ENCODE data around the gene BZW1. TPM values are rescaled to one million over a fixed set of nuclear protein-coding genes. Genes with fewer than 3 reads are reported as not detected.

Gene BZW1
- total RNA-seq, 1 experiment from 2014 or later, result 454 TPM

DNA sequence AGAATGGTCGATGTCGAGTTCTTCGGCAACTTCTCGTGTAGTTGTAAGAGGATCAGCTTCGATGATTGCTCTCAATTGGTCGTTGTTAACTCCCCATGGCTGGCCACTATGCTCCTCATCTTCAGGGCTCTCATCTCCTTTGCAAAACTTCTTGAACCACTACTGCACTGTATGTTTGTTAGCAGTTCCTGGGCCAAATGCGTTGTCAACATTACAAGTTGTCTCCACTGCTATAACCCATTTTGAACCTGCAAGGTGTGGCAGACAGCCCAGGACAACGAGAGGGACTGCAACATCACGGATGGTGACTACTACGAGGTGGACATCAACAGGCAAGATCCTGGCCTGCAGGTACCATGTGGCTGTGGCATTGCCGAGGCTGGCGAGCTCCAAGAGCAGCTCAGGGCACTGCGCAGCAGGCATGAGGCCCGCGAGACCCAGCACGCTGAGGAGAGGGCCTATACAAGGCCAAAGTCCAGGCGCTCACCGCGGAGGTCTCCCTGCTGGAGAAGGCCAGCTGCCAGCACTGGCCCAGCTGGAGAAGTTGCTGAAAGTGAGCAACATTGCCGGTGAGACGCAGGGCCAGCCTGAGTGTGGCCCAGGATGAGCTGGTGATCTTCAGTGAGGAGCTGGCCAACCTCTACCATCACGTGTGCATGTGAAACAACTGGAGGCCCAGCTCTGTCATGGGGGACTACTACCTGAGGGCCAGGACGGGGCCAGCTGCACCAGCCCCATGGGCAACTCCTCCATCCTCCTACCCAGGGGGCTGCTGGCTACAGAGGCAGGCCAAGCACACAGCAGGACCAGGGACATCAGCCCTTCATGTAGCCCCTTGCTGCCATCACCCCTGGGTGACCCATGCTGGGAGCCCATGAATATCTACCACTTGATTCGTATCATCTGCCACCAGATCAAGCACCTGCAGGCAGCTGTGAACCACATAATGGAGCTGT is 32.6 kb downstream of the BZW1 start:
- peaks cover 0 to 4% of the 10 kb centered on the region in 2 experiments; a peak in 1 of 4 replicates for H3K4me1 ChIP-seq (ENCODE audit: control insufficient read depth in 1 of 2, insufficient read depth in 2 of 2, low read length in 2 of 2)
- no peak overlapping the region for H3K4me2 ChIP-seq (ENCODE audit: low read length)
- intact Hi-C loops (cut with micrococcal nuclease), result no loop called here
- no peak for DNase-seq (ENCODE audit: low read depth, low spot score)
- no peak for ATAC-seq
- POLR2A ChIA-PET, result interaction anchor here (0.9 kb wide), 1 partner anchor 20 kb away, joined by 3 read pairs; the partner anchor contains the start of gene CLK1
- H3K9me3 ChIP-seq (ENCODE audit: control insufficient read depth in 1 of 2, insufficient read depth in 1 of 2, low read depth in 1 of 2, low read length in 2 of 2), result no peaks in the 10 kb centered on the region
- H3K9ac ChIP-seq (ENCODE audit: low read length), result no peak overlapping the region
- TF ChIP-seq, protein P1, sequence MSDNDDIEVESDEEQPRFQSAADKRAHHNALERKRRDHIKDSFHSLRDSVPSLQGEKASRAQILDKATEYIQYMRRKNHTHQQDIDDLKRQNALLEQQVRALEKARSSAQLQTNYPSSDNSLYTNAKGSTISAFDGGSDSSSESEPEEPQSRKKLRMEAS (IDR thresholded peaks at IDR 0.05), result no peak
- TF ChIP-seq CBX3 (IDR thresholded peaks at IDR 0.05; ENCODE audit: low read depth), result no peak
- no peak for TF ChIP-seq ZNF274 (IDR thresholded peaks at IDR 0.05; ENCODE audit: low read depth, low read length)
- TF ChIP-seq, protein P2, sequence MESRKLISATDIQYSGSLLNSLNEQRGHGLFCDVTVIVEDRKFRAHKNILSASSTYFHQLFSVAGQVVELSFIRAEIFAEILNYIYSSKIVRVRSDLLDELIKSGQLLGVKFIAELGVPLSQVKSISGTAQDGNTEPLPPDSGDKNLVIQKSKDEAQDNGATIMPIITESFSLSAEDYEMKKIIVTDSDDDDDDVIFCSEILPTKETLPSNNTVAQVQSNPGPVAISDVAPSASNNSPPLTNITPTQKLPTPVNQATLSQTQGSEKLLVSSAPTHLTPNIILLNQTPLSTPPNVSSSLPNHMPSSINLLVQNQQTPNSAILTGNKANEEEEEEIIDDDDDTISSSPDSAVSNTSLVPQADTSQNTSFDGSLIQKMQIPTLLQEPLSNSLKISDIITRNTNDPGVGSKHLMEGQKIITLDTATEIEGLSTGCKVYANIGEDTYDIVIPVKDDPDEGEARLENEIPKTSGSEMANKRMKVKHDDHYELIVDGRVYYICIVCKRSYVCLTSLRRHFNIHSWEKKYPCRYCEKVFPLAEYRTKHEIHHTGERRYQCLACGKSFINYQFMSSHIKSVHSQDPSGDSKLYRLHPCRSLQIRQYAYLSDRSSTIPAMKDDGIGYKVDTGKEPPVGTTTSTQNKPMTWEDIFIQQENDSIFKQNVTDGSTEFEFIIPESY (IDR thresholded peaks at IDR 0.05; ENCODE audit: extremely low read depth, insufficient replicate concordance, low read length), result no peak
- no peak for TF ChIP-seq JUND (IDR thresholded peaks at IDR 0.05)
- TF ChIP-seq SRF (IDR thresholded peaks at IDR 0.05; ENCODE audit: low read depth), result no peak
- BruUV-seq (replicated peaks), result no TSS peak
- RAD21 ChIA-PET (ENCODE audit: low non-redundant PET in 1 of 2, low total read pairs in 2 of 2, uncharacterized antibody in 2 of 2, unreplicated experiment in 2 of 2), result no interaction called here
- H3K36me3 ChIP-seq (ENCODE audit: control insufficient read depth in 1 of 2, insufficient read depth in 2 of 2, low read length in 2 of 2), result no peaks in the 10 kb centered on the region
- no peak overlapping the region for H3K4me3 ChIP-seq (replicated peaks in 1 of 2; ENCODE audit: low read depth in 1 of 2, low read length in 2 of 2)
- H4K20me1 ChIP-seq (ENCODE audit: insufficient read depth), result no peaks in the 10 kb centered on the region
- H3K79me2 ChIP-seq (ENCODE audit: insufficient read depth, low read length), result no peaks in the 10 kb centered on the region
- no peak overlapping the region for H3K27ac ChIP-seq (ENCODE audit: low read depth, low read length)
- no peak overlapping the region for H2AFZ ChIP-seq (ENCODE audit: low read depth, low read length, poor library complexity, severe bottlenecking)
- CTCF ChIA-PET, result no interaction called here
- H3K9me2 ChIP-seq (ENCODE audit: insufficient read depth), result no peaks in the 10 kb centered on the region
- H3K27me3 ChIP-seq (ENCODE audit: insufficient read depth, low read length), result no peaks in the 10 kb centered on the region
